DMS114 treated with DMSO at 0.1 percent for 48 hours (cell line): ENCODE data around the gene ERGIC2.
"Not testable (repeated sequence)": the region's sequence is repeated elsewhere in the genome, so short reads cannot be mapped to it uniquely, and the experiment has no call there.

ENCODE experiments used
- DNase-seq: peaks from one replicate; lab custom pipeline; 2025; ENCODE audit not compliant: unreplicated experiment; lab: John Stamatoyannopoulos, UW

The ERGIC2 gene

DNA sequence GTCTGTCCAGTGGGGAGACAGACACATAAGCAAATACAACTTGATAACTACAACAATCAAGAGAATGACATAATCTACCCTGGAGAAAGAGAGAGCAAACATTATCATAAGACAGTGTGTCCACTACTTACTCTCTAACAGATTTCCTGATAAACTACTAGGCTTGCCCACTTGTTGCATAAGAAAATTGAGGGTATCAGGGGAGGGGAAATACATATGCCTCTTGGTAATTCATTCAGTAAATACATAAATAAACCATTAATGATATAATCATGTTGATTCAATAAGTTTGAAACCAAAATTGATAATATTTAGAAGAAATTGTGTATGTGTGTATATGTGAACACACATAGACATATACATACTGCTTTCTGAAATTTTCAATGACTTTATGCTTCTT is 76.6 kb downstream of the ERGIC2 start:
- no peak for DNase-seq

DNA sequence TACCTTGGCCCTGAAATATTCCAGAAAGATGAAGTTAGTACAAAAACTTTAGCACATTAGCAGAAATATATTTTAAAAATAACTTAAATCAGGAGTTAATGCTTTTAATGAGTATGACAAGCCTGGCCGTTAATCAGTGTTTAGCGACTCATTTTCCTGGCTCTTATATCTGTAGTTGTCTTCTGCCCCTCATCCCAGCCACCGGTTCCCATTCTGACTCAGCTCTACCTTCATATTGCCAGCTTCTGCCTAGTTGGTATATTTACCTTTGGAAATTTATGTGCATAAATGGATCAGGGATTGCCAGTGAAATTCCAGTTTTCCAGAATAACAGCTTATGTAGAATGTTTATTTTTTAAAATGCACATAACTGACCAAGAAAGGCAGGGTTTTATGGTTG is 79.9 kb downstream of the ERGIC2 start:
- no peak for DNase-seq

- no peak for DNase-seq
Observed at GRCh38 chr12:29299633-29300032, 81.3 kb downstream of the ERGIC2 start.

DNA sequence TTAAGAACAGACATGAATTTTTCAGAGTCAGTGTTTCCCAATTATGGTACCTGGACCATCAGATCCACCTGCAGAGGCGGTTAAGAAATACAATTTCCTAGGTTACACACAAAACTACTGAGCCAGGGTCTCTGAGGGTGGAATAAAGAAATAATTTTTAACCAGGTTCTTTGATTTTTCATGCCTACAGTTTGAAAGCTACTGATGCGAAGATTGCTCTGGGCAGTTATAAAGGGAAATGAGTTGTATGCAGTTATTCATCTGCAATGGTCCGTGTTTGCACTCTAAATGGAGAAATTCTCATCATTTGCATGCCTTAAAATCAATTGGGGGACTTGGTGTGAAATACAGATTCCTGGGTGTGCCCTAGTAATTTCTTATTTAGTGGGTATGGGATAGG is 89.7 kb downstream of the ERGIC2 start:
- no peak for DNase-seq

DNA sequence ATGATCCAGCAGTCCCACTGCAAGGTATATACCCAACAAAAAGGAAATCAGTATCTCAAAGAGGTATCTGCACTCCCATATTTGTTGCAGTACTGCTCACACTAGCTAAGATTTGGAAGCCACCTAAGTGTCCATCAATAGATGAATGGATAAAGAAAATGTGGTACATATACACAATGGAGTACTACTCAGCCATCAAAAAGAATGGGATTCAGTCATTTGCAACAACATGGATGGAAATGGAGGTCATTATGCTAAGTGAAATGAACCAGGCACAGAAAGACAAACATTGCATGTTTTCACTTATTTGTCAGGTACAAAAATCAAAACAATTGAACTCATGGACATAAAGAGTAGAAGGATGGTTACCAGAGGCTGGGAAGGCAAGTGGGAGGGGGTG is 90.5 kb downstream of the ERGIC2 start:
- DNase-seq, result not testable (repeated sequence)

GRCh38 chr12:29288031-29288430 is 92.9 kb downstream of the ERGIC2 start:
- no peak for DNase-seq

DNA sequence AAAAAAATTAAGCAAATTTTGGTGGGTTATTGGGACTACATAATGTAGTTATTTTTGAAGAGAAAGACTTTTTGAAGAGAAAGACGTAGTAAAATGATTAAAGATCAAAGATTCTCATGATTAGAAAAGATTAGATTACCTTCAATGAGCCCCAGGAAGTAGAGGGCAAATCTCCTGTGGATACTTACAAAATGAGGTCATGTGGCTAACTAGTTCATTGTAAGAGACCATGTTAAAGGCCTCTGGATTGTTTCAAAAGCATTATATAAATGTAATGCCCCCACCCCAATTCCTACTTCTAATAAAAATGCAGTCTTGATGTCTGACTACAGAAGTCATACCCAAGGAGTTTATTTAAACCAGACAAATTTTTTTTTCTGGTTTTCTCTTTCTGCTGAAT is 93.3 kb downstream of the ERGIC2 start:
- DNase-seq, result no peak
